Fibroblast of upper back skin (primary cell): ENCODE measurements around the gene VENTX.
"Not testable (repeated sequence)": the region's sequence is repeated elsewhere in the genome, so short reads cannot be mapped to it uniquely, and the experiment has no call there.

Experiments
- DNase-seq: peaks from one replicate; pipeline ENCODE4 v3.0.0-alpha.2; 2013

The VENTX gene

DNA sequence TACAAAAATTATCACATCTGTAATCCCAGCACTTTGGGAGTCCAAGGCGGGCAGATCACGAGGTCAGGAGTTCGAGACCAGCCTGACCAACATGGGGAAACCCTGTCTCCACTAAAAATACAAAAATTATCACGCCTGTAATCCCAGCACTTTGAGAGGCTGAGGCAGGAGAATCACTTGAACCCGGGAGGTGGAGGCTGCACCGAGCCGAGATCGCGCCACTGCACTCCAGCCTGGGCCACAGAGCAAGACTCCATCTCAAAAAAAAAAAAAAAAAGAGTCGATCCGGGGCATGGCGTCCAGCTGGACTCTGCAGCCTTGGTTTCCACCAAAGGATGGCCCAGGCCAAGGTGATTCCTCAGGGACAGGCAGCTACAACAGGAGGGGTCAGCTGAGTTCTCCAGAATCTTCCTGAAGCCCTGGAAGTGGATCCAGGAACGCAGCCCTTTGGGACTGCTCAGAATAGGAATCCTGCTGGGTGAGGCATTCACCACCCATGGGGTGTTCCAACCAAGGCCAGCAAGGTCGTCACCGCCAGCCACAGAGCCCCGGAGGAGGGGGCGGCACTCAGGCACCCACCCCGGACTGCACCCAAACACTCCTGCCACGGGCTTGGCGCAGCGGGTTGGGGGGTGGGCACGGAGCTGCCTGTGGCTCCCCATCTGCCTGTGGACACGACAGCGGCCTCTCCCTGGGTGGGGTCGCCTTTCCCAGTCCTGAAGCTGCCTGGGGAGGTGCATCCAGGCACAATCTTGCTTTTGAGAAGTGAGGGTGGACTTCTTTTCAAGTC, 19.7 kb upstream of the VENTX start:
- no peak for DNase-seq

DNA sequence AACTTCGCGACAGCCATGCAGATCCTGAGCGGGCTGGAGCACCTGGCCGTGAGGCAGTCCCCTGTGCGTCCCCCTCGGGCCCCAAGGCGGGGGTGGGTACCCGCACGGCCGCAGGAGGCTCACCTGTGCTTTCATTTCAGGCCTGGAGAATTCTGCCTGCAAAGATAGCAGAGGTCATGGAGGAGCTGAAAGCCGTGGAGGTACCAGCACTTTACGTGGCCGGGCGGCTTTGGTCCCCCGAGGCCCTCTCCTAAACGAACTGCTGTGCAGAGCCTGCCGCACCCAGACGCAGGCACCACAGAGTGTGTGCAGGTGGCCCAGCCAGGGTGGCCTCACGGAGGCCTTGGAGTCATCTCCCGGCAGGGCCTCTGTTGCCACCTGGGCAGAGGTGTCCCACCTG, 18.8 kb upstream of the VENTX start:
- no peak for DNase-seq

GRCh38 chr10:133219782-133220181, 17.9 kb upstream of the VENTX start:
- DNase-seq = no peak

GRCh38 chr10:133221331-133221730, 16.3 kb upstream of the VENTX start:
- DNase-seq = no peak

GRCh38 chr10:133221756-133222155, 15.9 kb upstream of the VENTX start:
- not testable (repeated sequence) for DNase-seq

GRCh38 chr10:133224076-133224475, 13.6 kb upstream of the VENTX start:
- DNase-seq = no peak

- no peak for DNase-seq
These were observed 12.8 kb upstream of the VENTX start for GRCh38 chr10:133224756-133225372.

DNA sequence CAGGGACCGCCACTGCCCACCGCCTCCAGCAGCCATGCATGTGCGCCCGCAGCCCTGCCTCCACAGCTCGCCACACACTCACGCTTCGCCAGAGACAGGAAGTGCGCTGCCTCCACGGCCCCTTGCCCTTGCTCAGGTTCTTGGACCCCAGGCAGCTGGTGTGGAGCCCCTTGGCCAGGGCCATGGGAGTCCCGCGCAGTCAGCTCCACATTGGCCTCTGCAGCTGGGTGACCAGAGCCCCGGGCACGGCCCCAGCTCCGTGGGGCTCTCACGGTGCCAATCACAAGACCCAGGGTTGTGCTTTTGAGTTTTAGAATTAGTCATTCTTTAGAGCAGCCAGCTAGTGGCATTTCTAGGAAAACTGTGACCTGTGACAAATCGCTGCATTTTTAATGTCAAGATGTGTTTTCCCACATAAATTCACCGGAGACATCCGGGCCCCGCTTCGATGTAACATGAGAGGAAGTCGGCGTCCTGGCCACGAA, 11.9 kb upstream of the VENTX start:
- no peak for DNase-seq

- DNase-seq = no peak
These were observed 11.3 kb upstream of the VENTX start for GRCh38 chr10:133226251-133226808.

DNA sequence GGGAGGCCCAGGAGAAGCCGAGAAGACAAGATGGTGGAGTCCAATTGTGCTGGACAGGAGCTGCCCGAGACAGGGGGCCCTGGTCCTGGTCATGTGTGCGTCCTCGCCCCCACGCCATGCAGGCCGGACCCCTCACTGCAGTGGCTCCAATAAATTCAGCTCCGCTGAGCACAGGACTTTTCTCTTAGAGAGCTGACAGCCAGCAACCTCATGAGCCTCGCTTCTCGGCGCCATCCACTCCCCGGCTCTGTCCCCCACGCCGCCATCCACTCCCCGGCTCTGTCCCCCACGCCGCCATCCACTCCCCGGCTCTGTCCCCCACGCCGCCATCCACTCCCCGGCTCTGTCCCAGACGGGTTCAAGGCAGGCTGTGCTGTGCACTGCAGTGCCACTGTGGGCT, 10.4 kb upstream of the VENTX start:
- no peak for DNase-seq

DNA sequence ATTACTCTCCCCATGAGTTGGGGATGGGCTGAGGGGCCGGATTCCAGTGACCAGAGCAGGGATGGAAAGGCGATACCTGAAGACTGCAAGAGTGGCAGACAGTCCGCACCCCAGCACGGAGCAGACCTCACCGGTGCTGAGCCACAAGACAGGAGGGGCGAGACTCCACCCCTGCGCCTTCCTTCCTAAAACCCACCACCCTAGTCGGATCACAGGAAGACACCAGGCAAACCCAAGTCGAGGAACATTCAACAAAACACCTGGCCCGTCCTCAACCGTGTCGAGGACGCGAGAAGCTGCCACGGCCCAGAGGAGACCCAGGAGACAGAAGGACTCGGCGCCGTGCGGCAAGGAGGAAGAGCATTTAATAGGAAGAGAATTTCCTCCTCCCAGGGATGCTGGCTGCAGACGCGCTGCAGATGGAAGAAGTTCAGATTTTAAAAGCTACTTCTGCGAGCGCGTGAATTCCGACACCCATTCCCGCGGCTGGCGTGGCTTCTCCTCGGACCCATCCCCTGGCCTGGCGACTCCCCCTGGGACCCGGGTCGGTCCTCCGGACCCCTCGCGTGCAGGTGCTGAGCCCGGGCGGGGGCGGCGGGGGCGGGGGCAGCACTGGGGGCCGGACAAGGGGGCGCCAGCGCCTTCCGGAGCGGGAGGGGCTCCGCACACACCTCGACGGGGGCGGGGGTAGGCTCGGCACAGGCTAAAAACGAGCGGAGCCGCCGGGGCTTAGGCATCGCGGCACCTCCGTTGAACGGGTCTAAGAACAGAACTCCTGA, 8.2 kb upstream of the VENTX start:
- no peak for DNase-seq

DNA sequence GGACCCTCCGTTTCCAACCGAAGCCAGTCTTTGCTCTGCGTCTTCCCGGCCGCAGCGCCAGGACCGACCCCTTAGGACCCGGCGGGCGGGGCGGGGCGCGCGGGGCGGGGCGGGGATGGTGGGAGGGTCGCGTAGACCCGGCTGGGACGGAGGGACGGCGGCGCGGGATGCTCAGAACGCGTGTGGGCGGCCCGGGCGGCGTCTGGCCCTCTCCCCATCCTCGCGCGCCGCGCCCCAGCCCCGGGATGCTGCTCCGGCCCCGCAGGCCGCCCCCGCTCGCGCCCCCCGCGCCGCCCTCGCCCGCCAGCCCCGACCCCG, 7.7 kb upstream of the VENTX start, which contains the start of gene UTF1:
TSS of gene UTF1 (plus strand) at position 174 of the 318 bp plus-strand sequence. CDS start at position 246, 72 bp downstream.
- DNase-seq = no peak

GRCh38 chr10:133230387-133231195, 7.1 kb upstream of the VENTX start:
- no peak for DNase-seq

GRCh38 chr10:133231244-133231945, 6.3 kb upstream of the VENTX start:
- DNase-seq = no peak

DNA sequence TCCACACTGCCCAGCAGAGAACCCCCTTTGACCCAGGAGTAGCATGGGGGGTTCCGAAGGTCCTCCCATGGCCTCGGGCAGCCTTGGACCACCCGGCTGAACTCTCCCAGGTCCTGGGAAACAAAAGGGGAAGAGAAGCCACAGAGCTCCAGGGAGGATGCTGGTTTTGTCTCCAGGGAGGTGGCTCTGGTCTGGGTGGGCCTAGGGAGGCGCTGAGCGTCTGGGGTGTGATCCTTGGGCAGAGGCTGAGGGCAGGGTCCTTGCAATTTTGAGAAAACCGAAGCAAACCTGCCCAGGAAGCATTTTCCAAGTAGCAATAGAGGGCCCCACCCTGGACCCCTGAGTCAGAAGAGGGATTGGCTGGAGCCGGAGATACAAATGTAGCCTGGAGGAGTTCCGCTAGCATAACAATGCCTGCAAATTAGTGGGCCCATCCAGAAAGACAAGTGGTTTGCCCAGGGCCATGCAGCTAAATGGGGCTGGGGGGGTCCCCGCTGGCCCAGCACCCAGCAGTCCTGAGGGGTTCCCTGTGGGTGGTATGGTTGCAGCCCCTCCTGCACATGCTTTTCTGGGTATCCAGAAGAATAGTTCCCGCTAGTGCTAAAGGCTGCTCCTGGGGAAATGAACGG, 5.6 kb upstream of the VENTX start:
- DNase-seq = no peak

- DNase-seq = not testable (repeated sequence)
These were observed 2.9 kb upstream of the VENTX start for GRCh38 chr10:133234796-133235195.

DNA sequence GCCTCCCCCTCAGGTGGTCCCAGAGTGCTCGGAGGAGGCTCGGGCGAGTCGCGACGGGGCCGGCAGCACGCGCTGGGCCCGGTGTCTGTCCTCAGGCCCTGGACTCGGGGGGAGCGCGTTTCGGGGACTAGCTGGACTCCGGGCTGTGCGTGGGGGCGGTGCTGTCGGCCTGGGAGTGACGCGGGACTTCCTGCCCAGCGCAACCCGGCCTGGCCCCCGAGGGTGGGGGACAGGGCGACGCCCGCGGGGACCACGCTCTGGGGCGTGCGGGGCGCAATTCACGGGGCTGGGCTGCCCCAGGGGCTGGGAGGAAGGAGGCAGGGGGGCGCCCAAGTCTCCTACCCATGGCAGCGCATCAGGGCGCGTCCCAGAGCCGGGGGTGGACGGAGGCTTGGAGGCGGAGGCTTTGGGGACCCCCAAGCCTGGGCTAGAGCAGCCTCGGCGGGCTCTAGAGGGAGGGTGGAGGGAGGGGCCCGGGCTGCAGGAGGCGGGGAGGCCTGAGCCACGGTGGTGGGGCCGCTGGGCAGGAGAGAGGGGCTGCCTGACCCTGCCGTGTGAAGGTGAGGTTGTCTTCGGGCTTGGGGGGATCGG, 2.3 kb upstream of the VENTX start:
- DNase-seq = no peak

GRCh38 chr10:133235932-133236331, 1.7 kb upstream of the VENTX start:
- no peak for DNase-seq

- no peak for DNase-seq
These were observed 1.0 kb upstream of the VENTX start for GRCh38 chr10:133236401-133237240.

DNA sequence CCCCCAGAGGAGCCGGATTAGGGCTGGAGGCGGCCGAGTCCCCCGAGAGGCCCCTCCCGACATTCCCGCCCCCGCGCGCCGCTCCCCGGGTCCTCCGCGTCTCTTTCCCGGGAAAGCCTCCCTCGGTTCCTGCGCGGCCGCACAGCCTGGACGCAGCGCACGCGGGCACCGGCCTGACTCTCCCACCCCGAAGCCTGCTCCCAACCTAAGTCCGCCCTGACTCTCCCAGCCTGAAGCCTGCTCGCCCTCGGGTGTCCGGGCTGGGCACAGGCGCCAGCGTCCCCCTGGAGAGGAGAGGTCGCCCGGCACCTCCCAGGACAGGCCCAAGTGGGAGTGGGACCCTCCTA, 441 bp upstream of the VENTX start:
- DNase-seq = no peak
